Measurements from ENCODE around the gene ERFE. TPM values are rescaled to one million over a fixed set of nuclear protein-coding genes. Genes with fewer than 3 reads are reported as not detected.

The ERFE gene
- total RNA-seq, 1 donor from 2014 or later, result 1.3 TPM

DNA sequence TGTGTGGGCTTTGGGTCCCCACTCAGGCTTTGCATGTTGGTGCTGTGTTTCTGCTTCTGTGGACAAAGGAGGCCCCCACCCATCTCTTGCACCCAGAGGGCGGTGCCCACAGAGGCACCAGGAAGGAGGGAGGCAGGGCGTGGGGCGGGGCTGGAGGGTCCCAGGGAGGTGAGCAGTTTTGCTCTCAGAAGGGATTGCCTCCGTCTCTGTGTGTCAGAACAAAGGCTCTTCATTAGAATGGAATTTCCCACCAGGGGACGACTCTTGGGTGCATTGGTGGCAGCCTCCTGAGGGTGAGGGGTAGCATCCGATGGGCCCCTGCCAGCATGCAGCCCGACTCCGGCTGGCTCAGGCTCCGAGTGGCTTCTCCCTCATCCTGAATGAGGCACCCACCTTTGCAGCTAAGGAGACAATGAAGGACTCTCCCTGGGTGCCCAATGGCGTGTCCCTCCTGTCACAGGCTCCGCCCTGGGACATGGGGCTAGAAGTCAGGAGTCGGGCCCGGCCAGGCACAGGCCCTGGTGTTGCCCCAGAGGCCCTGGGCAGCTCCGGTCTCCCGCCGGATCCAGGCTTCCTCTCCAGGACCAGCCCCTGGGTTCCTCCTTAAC is 7.0 kb upstream of the ERFE start:
- Mint-ChIP-seq H3K9me3 (ENCODE audit: low read depth) (no peaks in the 10 kb centered on the region), H3K4me3 (ENCODE audit: low read depth) (no peak overlapping the region), H3K27ac (no peak overlapping the region), H3K36me3 (ENCODE audit: insufficient read depth) (no peaks in the 10 kb centered on the region), H3K4me1 (ENCODE audit: low read depth) (no peaks in the 10 kb centered on the region), H3K27me3 (peaks cover 6% of the 10 kb centered on the region)
- TF ChIP-seq, protein P1, sequence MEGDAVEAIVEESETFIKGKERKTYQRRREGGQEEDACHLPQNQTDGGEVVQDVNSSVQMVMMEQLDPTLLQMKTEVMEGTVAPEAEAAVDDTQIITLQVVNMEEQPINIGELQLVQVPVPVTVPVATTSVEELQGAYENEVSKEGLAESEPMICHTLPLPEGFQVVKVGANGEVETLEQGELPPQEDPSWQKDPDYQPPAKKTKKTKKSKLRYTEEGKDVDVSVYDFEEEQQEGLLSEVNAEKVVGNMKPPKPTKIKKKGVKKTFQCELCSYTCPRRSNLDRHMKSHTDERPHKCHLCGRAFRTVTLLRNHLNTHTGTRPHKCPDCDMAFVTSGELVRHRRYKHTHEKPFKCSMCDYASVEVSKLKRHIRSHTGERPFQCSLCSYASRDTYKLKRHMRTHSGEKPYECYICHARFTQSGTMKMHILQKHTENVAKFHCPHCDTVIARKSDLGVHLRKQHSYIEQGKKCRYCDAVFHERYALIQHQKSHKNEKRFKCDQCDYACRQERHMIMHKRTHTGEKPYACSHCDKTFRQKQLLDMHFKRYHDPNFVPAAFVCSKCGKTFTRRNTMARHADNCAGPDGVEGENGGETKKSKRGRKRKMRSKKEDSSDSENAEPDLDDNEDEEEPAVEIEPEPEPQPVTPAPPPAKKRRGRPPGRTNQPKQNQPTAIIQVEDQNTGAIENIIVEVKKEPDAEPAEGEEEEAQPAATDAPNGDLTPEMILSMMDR (IDR thresholded peaks at IDR 0.05; ENCODE audit: unreplicated experiment), result no peak
- DNase-seq (ENCODE audit: low spot score, unreplicated experiment), result no peak

DNA sequence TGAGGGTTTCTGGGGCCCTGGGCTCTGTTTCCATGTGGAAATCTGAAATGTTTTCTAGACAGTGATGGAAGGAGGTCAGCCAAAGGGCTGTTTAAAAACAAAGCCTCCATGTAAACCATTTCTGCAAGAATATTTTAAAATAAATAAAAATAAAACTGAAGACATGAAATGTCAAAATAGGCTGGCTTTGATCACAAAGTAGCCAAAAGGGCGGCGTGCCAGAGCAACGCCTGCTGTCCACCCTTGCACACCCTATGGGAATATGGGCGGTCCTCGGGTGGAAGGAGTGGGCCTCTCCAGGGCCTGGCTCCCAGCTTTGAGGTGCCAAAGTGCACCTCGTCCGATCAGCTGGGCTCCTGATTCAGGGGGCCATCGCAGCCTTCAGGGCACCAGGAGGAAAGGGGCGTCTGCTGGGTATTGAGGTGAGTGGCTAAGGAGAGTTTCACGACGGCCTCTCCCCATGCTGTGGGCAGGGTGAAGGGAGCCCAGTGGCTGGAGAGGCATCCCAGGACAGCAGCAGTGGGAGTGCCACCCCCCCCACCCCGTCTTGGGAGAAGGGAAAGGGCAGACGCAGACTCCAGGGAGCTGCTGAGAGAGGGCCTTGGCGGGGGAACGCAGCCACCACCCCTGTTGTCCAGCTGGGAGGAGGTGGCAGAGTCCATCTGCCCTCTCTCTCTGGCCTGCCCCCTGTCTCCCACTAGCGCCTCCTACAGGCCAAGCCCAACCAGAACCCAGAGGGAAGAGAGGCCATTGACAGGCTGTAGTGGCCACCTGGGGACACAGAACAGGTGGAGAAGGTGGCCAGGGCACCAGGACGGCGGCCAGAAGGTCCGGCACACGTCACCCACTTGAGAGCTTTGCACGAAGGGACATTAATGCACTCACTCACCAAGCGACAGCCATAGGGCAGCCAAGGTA is 5.7 kb upstream of the ERFE start:
- Mint-ChIP-seq H3K9me3 (ENCODE audit: low read depth) (no peaks in the 10 kb centered on the region), H3K36me3 (ENCODE audit: insufficient read depth) (no peaks in the 10 kb centered on the region), H3K4me3 (ENCODE audit: low read depth) (no peak overlapping the region), H3K27ac (no peak overlapping the region), H3K27me3 (peaks cover 11% of the 10 kb centered on the region), H3K4me1 (ENCODE audit: low read depth) (no peaks in the 10 kb centered on the region)
- TF ChIP-seq, protein P1 (IDR thresholded peaks at IDR 0.05; ENCODE audit: unreplicated experiment), result no peak
- no peak for DNase-seq (ENCODE audit: low spot score, unreplicated experiment)

DNA sequence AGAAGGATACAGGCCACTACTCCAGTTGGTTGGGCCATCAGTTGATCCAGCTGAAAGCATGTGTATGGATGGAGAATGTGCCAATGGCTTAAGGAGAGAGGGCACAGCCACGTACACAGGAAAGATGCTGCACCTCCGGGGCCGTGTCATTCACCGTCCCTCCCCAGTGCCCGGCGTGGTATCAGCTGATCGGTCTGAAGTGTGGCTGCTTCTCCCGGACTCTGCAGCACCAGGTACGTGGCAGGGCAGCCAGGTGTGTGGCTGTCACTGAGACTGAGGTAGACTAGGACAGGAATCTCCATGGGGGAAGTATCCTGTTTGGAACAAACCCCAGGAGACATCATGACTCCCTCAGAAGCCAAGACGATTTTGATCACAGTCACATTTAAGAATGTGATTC is 4.2 kb upstream of the ERFE start:
- no peak overlapping the region for H3K4me3 Mint-ChIP-seq (ENCODE audit: low read depth)
- peaks cover 3% of the 10 kb centered on the region for H3K4me1 Mint-ChIP-seq (ENCODE audit: low read depth)
- DNase-seq (ENCODE audit: low spot score, unreplicated experiment), result no peak

DNA sequence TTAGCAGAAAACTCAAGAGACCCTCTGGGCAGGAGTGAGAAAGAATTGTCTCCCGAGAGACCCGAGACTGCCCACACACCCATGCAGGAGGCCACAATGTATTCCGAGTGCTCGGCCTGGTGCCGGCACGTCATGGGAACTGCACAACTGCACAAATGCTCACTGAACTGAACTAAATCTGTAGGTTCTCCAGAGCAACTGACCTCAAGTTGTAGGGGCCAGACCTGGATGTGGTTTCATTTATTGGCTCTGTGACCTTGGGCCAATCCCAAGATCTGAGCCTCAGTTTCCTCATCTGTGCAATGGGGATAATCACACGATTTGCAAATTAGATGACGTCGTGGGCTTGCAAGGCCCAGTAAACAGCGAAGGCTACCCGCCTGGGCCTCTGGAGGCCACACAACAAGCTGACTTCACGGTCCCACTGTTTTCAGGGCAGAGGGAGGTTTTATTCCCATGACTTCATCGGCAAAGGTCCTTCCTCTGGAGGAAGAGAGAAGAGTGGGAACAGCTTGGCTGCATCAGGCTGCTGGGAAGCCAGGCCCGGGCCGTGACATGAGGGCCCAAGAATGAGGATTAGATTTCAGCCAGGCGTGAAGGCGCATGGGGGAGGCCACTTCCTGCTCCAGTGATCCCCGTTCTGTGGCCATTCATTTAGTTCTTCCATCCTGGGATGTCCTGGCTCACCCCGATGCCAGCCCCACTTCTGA is 3.6 kb upstream of the ERFE start:
- no peaks in the 10 kb centered on the region for H3K36me3 Mint-ChIP-seq (ENCODE audit: insufficient read depth)
- H3K9me3 Mint-ChIP-seq (ENCODE audit: low read depth), result no peaks in the 10 kb centered on the region
- TF ChIP-seq, protein P1 (IDR thresholded peaks at IDR 0.05; ENCODE audit: unreplicated experiment), result no peak
- DNase-seq (ENCODE audit: low spot score, unreplicated experiment), result no peak
- H3K27ac Mint-ChIP-seq, result no peak overlapping the region
- H3K27me3 Mint-ChIP-seq, result peaks cover 21% of the 10 kb centered on the region
- H3K4me1 Mint-ChIP-seq (ENCODE audit: low read depth), result peaks cover 3% of the 10 kb centered on the region
- no peak overlapping the region for H3K4me3 Mint-ChIP-seq (ENCODE audit: low read depth)

More for the DNA sequence above, 4.2 kb upstream of the ERFE start:
- peaks cover 15% of the 10 kb centered on the region for H3K27me3 Mint-ChIP-seq
- no peaks in the 10 kb centered on the region for H3K9me3 Mint-ChIP-seq (ENCODE audit: low read depth)
- TF ChIP-seq, protein P1 (IDR thresholded peaks at IDR 0.05; ENCODE audit: unreplicated experiment), result no peak
- H3K36me3 Mint-ChIP-seq (ENCODE audit: insufficient read depth), result no peaks in the 10 kb centered on the region
- no peak overlapping the region for H3K27ac Mint-ChIP-seq
